Measurements from ENCODE around the gene SAMHD1. TPM values are rescaled to one million over a fixed set of nuclear protein-coding genes. Genes with fewer than 3 reads are reported as not detected.
"Not testable (repeated sequence)": the region's sequence is repeated elsewhere in the genome, so short reads cannot be mapped to it uniquely, and the experiment has no call there.

The SAMHD1 gene
- total RNA-seq, 2 donors from 2014 or later: 275 to 286 TPM

DNA sequence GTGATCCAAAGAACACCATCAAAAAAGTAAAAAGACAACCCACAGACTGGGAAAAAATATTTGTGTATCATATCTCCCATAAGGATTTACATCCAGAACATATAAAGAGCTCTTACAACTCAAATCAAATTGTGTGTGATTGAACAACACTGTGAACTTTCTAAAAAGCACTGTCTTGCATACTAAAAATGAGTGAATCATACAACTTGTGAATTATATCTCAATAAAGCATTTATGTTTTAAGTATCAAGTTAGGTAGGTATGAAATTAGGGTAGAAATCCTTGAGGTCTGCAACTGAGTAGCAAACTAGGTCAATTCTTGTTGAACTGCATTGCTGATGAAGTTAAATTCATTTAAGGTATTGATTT, 14.1 kb downstream of the SAMHD1 start:
- ATAC-seq: no peak
- Mint-ChIP-seq H3K27me3 (no peaks in the 10 kb centered on the region), H3K4me3 (no peak overlapping the region), H3K36me3 (ENCODE audit: low read depth) (peaks cover 6% of the 10 kb centered on the region), H3K27ac (peak overlapping the region; percentile 90), H3K4me1 (peaks cover 35% of the 10 kb centered on the region)
- H3K9me3 ChIP-seq (ENCODE audit: control insufficient read depth, low read length, poor library complexity, severe bottlenecking): no peaks in the 10 kb centered on the region
- no peak for DNase-seq

DNA sequence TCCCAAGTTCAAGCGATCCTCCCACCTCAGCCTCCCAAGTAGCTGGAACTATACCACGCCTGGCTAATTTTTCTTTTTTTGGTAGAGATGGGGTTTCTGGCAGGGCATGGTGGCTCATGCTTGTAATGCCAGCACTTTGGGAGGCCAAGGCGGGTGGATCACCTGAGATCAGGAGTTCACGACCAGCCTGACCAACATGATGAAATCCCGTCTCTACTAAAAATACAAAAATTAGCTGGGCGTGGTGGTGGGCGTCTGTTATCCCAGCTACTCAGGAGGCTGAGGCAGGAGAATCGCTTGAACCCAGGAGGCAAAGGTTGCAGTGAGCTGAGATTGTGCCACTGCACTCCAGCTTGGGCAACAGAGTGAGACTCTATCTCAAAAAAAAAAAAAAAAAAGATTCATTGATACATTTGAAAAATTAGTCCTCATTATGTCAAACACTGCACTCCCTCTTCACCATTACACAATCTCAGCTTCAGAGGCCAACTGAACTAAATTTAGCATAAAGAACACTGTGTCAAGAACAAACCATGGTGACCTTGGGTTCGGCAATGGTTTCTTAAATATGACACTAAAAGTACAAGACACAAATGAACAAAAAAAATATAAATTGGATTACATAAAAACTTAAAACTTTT, 14.6 kb downstream of the SAMHD1 start:
- H3K9me3 ChIP-seq (ENCODE audit: control insufficient read depth, low read length, poor library complexity, severe bottlenecking); H3K36me3 Mint-ChIP-seq (ENCODE audit: low read depth); ATAC-seq; H3K27me3 Mint-ChIP-seq; DNase-seq: not testable (repeated sequence)
- H3K4me1 Mint-ChIP-seq: peaks cover 35% of the 10 kb centered on the region
- H3K4me3 Mint-ChIP-seq: peak overlapping the region; percentile 19
- peak overlapping the region; percentile 90 for H3K27ac Mint-ChIP-seq

DNA sequence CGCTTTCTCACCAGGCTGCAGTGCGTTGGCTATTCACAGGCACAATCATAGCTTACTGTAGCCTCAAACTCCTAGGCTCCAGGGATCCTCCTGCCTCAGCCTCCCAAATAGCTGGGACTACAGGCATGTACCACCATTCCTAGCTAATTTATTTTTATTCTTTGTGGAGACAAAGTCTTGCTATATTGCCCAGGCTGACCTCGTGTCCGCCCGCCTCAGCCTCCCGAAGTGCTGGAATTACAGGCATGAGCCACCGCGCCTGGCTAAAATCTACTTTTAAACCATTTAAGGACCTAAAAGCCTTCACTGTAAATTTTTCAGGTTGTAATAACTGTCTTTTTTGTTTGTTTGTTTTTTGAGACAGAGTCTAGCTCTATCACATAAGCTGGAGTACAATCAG, 15.2 kb downstream of the SAMHD1 start:
- H3K27me3 Mint-ChIP-seq: no peaks in the 10 kb centered on the region
- H3K4me3 Mint-ChIP-seq: peak overlapping the region; percentile 19
- peaks cover 6% of the 10 kb centered on the region for H3K36me3 Mint-ChIP-seq (ENCODE audit: low read depth)
- no peak for ATAC-seq
- no peaks in the 10 kb centered on the region for H3K9me3 ChIP-seq (ENCODE audit: control insufficient read depth, low read length, poor library complexity, severe bottlenecking)
- H3K27ac Mint-ChIP-seq: peak overlapping the region; percentile 90
- no peak for DNase-seq
- peaks cover 30% of the 10 kb centered on the region for H3K4me1 Mint-ChIP-seq

- not testable (repeated sequence) for H3K9me3 ChIP-seq (ENCODE audit: control insufficient read depth, low read length, poor library complexity, severe bottlenecking); H3K27me3 Mint-ChIP-seq; H3K27ac Mint-ChIP-seq; DNase-seq; H3K36me3 Mint-ChIP-seq (ENCODE audit: low read depth); ATAC-seq; H3K4me3 Mint-ChIP-seq
- peaks cover 27% of the 10 kb centered on the region for H3K4me1 Mint-ChIP-seq
These were observed 17.9 kb downstream of the SAMHD1 start for GRCh38 chr20:36933571-36933970.

DNA sequence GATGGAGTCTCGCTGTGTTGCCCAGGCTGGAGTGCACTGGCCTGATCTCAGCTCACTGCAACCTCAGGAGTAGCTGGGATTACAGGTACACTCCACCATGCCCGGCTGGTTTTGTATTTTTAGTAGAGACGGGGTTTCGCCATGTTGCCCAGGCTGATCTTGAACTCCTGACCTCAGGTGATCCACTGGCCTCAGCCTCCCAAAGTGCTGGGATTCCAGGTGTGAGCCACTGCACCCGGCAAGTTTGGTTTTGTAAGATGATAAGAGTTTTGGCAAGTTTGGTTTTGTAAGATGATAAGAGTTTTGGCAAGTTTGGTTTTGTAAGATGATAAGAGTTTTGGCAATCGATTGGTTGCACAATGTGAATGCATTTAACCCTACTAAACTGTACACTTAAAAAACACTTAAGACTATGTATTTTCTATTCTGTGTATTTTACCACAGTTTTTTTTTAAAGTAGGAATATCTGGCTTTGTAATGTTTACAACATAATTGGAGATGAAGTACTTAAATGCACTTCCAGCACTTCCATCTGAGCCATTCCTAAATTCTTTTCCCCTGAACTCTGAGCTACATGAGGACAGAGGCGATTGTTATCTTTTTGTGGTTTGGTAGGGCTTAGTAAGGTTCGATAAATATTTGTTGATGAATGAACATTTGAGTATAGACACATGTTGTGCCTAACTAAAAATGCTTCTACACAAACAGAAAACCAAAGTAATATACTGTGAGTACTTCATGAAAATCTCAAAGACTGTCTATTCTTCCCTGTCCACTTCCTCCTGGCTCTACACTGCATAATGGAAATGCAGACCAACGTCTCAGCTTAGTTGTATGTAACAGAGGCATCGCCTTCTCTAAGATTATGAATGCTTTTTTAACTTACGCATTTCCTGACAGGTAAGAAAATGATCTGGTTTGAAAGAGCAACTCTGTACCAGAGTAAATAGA, 18.8 kb downstream of the SAMHD1 start:
- Mint-ChIP-seq H3K27me3 (no peaks in the 10 kb centered on the region), H3K4me1 (peaks cover 27% of the 10 kb centered on the region), H3K27ac (peak overlapping the region; percentile 94), H3K4me3 (peak overlapping the region; percentile 7), H3K36me3 (ENCODE audit: low read depth) (peaks cover 9% of the 10 kb centered on the region)
- DNase-seq (no peak), ATAC-seq (no peak)
- H3K9me3 ChIP-seq (ENCODE audit: control insufficient read depth, low read length, poor library complexity, severe bottlenecking): no peaks in the 10 kb centered on the region

- peaks cover 27% of the 10 kb centered on the region for H3K4me1 Mint-ChIP-seq
- H3K4me3 Mint-ChIP-seq: peak overlapping the region; percentile 41
- ATAC-seq; H3K9me3 ChIP-seq (ENCODE audit: control insufficient read depth, low read length, poor library complexity, severe bottlenecking); H3K36me3 Mint-ChIP-seq (ENCODE audit: low read depth); DNase-seq; H3K27me3 Mint-ChIP-seq: not testable (repeated sequence)
- peak overlapping the region; percentile 94 for H3K27ac Mint-ChIP-seq
These were observed 19.4 kb downstream of the SAMHD1 start for GRCh38 chr20:36932067-36932466.

GRCh38 chr20:36929691-36930090, 21.8 kb downstream of the SAMHD1 start:
- Mint-ChIP-seq H3K27me3 (no peaks in the 10 kb centered on the region), H3K4me3 (no peak overlapping the region), H3K4me1 (peaks cover 28% of the 10 kb centered on the region), H3K36me3 (ENCODE audit: low read depth) (peaks cover 12% of the 10 kb centered on the region), H3K27ac (peak overlapping the region; percentile 94)
- H3K9me3 ChIP-seq (ENCODE audit: control insufficient read depth, low read length, poor library complexity, severe bottlenecking): no peaks in the 10 kb centered on the region
- ATAC-seq: no peak
- DNase-seq: no peak

DNA sequence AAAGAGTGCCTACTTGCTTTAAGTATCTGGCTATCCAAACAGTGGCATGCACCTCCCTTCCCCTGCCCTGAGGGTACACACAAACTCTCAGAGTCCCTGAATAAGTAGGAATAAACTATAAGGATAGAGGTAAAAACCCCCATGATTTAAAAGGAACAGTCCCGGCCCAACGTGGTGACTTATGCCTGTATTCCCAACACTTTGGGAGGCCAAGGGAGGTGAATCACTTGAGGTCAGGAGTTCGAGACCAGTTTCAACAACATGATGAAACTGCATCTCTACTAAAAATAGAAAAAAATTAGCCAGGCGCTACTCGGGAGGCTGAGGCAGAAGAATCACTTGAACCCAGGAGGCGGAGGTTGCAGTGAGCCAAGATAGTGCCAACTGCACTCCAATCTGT, 22.2 kb downstream of the SAMHD1 start:
- DNase-seq: no peak

DNA sequence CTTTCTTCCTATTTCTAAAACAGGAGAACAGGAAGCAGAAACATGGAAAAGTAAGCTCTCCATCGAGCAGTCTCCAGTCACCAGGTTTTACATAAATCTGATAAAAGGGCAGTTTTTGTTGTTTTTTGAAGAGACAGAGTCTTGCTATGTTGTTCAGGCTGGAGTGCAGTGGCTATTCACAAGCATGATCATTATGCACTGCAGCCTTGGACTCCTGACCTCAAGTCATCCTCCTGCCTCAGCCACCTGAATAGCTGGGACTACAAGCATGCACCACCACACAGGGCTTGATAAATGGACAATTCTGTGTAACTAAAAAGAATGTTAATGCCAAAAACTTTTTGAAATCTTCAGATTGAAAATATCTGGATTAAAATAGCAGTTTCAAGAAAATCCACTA, 23.8 kb downstream of the SAMHD1 start:
- no peaks in the 10 kb centered on the region for H3K9me3 ChIP-seq (ENCODE audit: control insufficient read depth, low read length, poor library complexity, severe bottlenecking)
- no peak for DNase-seq
- H3K4me3 Mint-ChIP-seq: no peak overlapping the region
- no peaks in the 10 kb centered on the region for H3K27me3 Mint-ChIP-seq
- H3K27ac Mint-ChIP-seq: peak overlapping the region; percentile 94
- peaks cover 28% of the 10 kb centered on the region for H3K4me1 Mint-ChIP-seq
- peaks cover 14% of the 10 kb centered on the region for H3K36me3 Mint-ChIP-seq (ENCODE audit: low read depth)
- no peak for ATAC-seq

More for the DNA sequence above, 22.2 kb downstream of the SAMHD1 start:
- peaks cover 31% of the 10 kb centered on the region for H3K4me1 Mint-ChIP-seq
- H3K36me3 Mint-ChIP-seq (ENCODE audit: low read depth): peaks cover 12% of the 10 kb centered on the region
- H3K4me3 Mint-ChIP-seq: no peak overlapping the region
- peak overlapping the region; percentile 94 for H3K27ac Mint-ChIP-seq
- no peaks in the 10 kb centered on the region for H3K9me3 ChIP-seq (ENCODE audit: control insufficient read depth, low read length, poor library complexity, severe bottlenecking)
- no peaks in the 10 kb centered on the region for H3K27me3 Mint-ChIP-seq
- no peak for ATAC-seq

DNA sequence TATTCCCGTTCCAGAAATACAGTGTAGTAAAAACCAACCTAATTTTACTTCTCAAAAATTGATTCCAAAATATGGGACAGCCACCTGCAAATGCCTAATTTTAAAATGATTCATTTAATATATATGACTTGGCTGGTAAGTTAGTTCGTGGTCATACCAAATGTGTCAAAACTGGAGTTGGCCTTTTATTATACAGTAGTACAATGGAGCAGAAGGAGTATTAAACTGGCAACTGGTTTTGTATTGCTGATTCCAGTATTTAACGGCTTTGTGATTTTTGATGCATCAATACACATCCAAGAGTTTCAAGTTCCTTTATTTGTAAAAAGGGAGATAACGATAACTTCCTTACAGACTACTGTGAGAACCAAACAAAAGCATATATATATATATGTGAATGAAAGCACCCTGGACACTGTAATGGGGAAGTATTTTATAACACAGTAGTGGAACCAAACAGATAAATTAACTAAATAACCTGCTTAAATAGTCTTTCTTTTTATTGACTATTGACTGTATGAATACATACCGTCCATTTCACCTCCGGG, 24.8 kb downstream of the SAMHD1 start:
- no peaks in the 10 kb centered on the region for H3K9me3 ChIP-seq (ENCODE audit: control insufficient read depth, low read length, poor library complexity, severe bottlenecking)
- Mint-ChIP-seq H3K4me1 (peaks cover 26% of the 10 kb centered on the region), H3K27me3 (no peaks in the 10 kb centered on the region), H3K4me3 (no peak overlapping the region), H3K36me3 (ENCODE audit: low read depth) (peaks cover 12% of the 10 kb centered on the region), H3K27ac (peak overlapping the region; percentile 71)
- no peak for ATAC-seq
- DNase-seq: no peak

DNA sequence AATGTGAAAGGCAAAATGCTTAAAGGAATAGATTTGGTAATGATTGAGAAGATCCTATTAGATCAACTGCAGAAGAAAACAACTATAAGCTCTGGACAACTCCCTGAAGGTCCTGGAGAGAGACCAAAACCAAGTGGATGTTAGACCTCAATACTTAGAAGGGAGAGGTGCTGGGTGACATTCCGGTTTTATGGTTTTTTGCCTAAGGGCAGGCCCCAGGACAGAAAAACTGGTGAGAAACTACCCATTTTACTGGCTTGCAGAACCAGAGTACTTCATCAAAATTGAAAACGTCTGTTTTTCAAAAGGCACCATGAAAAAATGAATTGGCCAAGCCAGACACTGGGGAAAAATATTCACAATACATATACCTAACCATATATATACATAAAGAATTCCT, 26.3 kb downstream of the SAMHD1 start:
- no peaks in the 10 kb centered on the region for H3K27me3 Mint-ChIP-seq
- H3K9me3 ChIP-seq (ENCODE audit: control insufficient read depth, low read length, poor library complexity, severe bottlenecking): no peaks in the 10 kb centered on the region
- peaks cover 16% of the 10 kb centered on the region for H3K4me1 Mint-ChIP-seq
- peaks cover 9% of the 10 kb centered on the region for H3K36me3 Mint-ChIP-seq (ENCODE audit: low read depth)
- ATAC-seq (no peak), DNase-seq (no peak)
- H3K27ac Mint-ChIP-seq: peak overlapping the region; percentile 91
- no peak overlapping the region for H3K4me3 Mint-ChIP-seq

- Mint-ChIP-seq H3K36me3 (ENCODE audit: low read depth) (peaks cover 7% of the 10 kb centered on the region), H3K4me3 (no peak overlapping the region), H3K27ac (peak overlapping the region; percentile 91), H3K27me3 (no peaks in the 10 kb centered on the region), H3K4me1 (peaks cover 16% of the 10 kb centered on the region)
- ATAC-seq (no peak), DNase-seq (no peak)
- no peaks in the 10 kb centered on the region for H3K9me3 ChIP-seq (ENCODE audit: control insufficient read depth, low read length, poor library complexity, severe bottlenecking)
These were observed 27.1 kb downstream of the SAMHD1 start for GRCh38 chr20:36924167-36925045.

- Mint-ChIP-seq H3K27me3 (no peaks in the 10 kb centered on the region), H3K27ac (peak overlapping the region; percentile 27), H3K4me1 (peaks cover 11% of the 10 kb centered on the region), H3K36me3 (ENCODE audit: low read depth) (peaks cover 2% of the 10 kb centered on the region), H3K4me3 (no peak overlapping the region)
- DNase-seq (no peak), ATAC-seq (no peak)
- no peaks in the 10 kb centered on the region for H3K9me3 ChIP-seq (ENCODE audit: control insufficient read depth, low read length, poor library complexity, severe bottlenecking)
These were observed 31.2 kb downstream of the SAMHD1 start for GRCh38 chr20:36920334-36920730.

Data from T-helper 17 cell (primary cell).